Ovary (tissue), 3 donors: ENCODE data around the gene UBE2H.

Experiments
- CTCF ChIP-seq, 3 donors: fragments of 450-650 bp in 2 of 3; fragments of 200-600 bp in 1 of 3; IDR thresholded peaks; one replicate each; pipeline versions ENCODE4 v1.5.1 to v1.8.0; 2016 to 2022; ENCODE audit warnings: antibody characterized with exemption in 3 of 3, mild to moderate bottlenecking in 1 of 3
- EP300 ChIP-seq: sonication (generic); formaldehyde crosslinking; IDR thresholded peaks from one replicate; pipeline ENCODE4 v1.6.1; 2017; ENCODE audit warnings: antibody characterized with exemption
- POLR2A ChIP-seq: fragments of 450-650 bp; IDR thresholded peaks from one replicate; pipeline ENCODE4 v1.6.1; 2017; ENCODE audit warnings: antibody characterized with exemption, mild to moderate bottlenecking, moderate library complexity
- donor health status: DM: no; HTN: no; CAD: no.

- no peak for TF ChIP-seq CTCF (IDR thresholded peaks at IDR 0.05)
- TF ChIP-seq POLR2A, result no peak
- no peak for TF ChIP-seq EP300
Measured at GRCh38 chr7:129786825-129787563, 165.8 kb downstream of the UBE2H start.
